PC-3 (cell line): ENCODE results near the gene ZSCAN25. TPM values are rescaled to one million over a fixed set of nuclear protein-coding genes. Genes with fewer than 3 reads are reported as not detected.

Experiments used
- ATAC-seq: fragments of 200-7000 bp; cut with Tn5 transposase; 2 replicates; pipeline ENCODE4 v1.9.1; 2020; ENCODE audit warnings: mild to moderate bottlenecking, moderate library complexity
- BruUV-seq: library from RNA; stranded (reverse); fragments of 400-500 nt; replicated peaks from 2 replicates; lab custom pipeline; 2021; lab: Mats Ljungman, UMichigan
- CTCF ChIA-PET: fragments of 300-600 bp; sonication (Branson Sonifier 250); formaldehyde crosslinking; loops from one replicate; lab custom pipeline; 2022; ENCODE audit warnings: antibody characterized with exemption; lab: Charles Lee
- POLR2A ChIA-PET: fragments of 300-600 bp; sonication (Branson Sonifier 250); formaldehyde crosslinking; loops from one replicate; lab custom pipeline; 2022; ENCODE audit warnings: antibody characterized with exemption; ENCODE audit not compliant: unreplicated experiment; lab: Charles Lee
- DNase-seq: peaks from one replicate; pipeline ENCODE4 v3.0.0-alpha.2; 2015
- H2AFZ ChIP-seq: fragments of 300-600 bp; sonication (generic); 2 replicates; pipeline ENCODE4 v1.6.0; 2016; ENCODE audit warnings: antibody characterized with exemption, low read length
- H3F3A ChIP-seq: fragments of 300-600 bp; sonication (generic); one replicate; pipeline ENCODE4 v1.6.0; 2017; ENCODE audit warnings: antibody characterized with exemption, low read length, control low read depth, mild to moderate bottlenecking; ENCODE audit not compliant: unreplicated experiment
- H3K27ac ChIP-seq: fragments of 300-600 bp; sonication (generic); 2 replicates; pipeline ENCODE4 v1.5.1; 2016; ENCODE audit warnings: mild to moderate bottlenecking, low read length
- H3K27me3 ChIP-seq: fragments of 300-600 bp; sonication (generic); 2 replicates; pipeline ENCODE4 v1.6.1; 2016; ENCODE audit warnings: low read length, mixed read lengths
- H3K36me3 ChIP-seq: fragments of 300-600 bp; sonication (generic); 2 replicates; pipeline ENCODE4 v1.6.1; 2016; ENCODE audit warnings: low read depth, mixed run types, low read length, mixed read lengths
- H3K4me1 ChIP-seq: fragments of 300-600 bp; sonication (generic); 2 replicates; pipeline ENCODE4 v1.5.1; 2016; ENCODE audit warnings: low read length; ENCODE audit not compliant: insufficient read depth
- H3K4me2 ChIP-seq: fragments of 300-600 bp; sonication (generic); 2 replicates; pipeline ENCODE4 v1.6.0; 2016; ENCODE audit warnings: low read length
- H3K4me3 ChIP-seq: fragments of 300-600 bp; sonication (generic); 2 replicates; pipeline ENCODE4 v1.5.1; 2016; ENCODE audit warnings: mild to moderate bottlenecking, low read length, mixed read lengths
- H3K79me2 ChIP-seq: fragments of 300-600 bp; sonication (generic); 2 replicates; pipeline ENCODE4 v1.6.1; 2017; ENCODE audit warnings: low read length, mixed read lengths
- H3K9ac ChIP-seq: fragments of 300-600 bp; sonication (generic); 2 replicates; pipeline ENCODE4 v1.6.0; 2016; ENCODE audit warnings: mild to moderate bottlenecking, low read length
- H3K9me2 ChIP-seq: fragments of 300-600 bp; sonication (generic); replicated peaks from 2 replicates; pipeline ENCODE4 v1.6.1; 2016; ENCODE audit warnings: mixed run types, low read length, mixed read lengths
- H3K9me3 ChIP-seq: fragments of 300-600 bp; sonication (generic); 2 replicates; pipeline ENCODE4 v1.6.1; 2016; ENCODE audit warnings: low read length, mixed read lengths
- H4K20me1 ChIP-seq: fragments of 300-600 bp; sonication (generic); 2 replicates; pipeline ENCODE4 v1.6.1; 2016; ENCODE audit warnings: low read length, mixed read lengths
- EZH2 ChIP-seq: fragments of 300-600 bp; sonication (generic); IDR thresholded peaks from one replicate; pipeline ENCODE4 v1.6.1; 2017; ENCODE audit warnings: antibody characterized with exemption, mild to moderate bottlenecking, low read length; ENCODE audit not compliant: unreplicated experiment
- EZH2phosphoT487 ChIP-seq: fragments of 300-600 bp; sonication (generic); IDR thresholded peaks from 2 replicates; pipeline ENCODE4 v1.6.1; 2018; ENCODE audit warnings: mild to moderate bottlenecking, antibody characterized with exemption, low read length, borderline replicate concordance
- intact Hi-C: fragments of 100-400 bp; cut with micrococcal nuclease; formaldehyde crosslinking; loops from 2 replicates; pipeline ENCODE4 v1.9.0; 2023
- total RNA-seq: library from RNA; depleted of rRNA; stranded (reverse); fragments of >200 nt; gene quantifications from 2 replicates; pipeline ENCODE4 v1.2.3, GENCODE V29; 2014
- TF ChIP-seq, protein P1 (sequence below): fragments of 300-600 bp; sonication (generic); conservative IDR thresholded peaks from 2 replicates; pipeline ENCODE4 v1.5.1; 2017; ENCODE audit warnings: antibody characterized with exemption, low read depth, mild to moderate bottlenecking, low read length

Gene ZSCAN25
- total RNA-seq, 1 experiment from 2014 or later, result 13.9 TPM

DNA sequence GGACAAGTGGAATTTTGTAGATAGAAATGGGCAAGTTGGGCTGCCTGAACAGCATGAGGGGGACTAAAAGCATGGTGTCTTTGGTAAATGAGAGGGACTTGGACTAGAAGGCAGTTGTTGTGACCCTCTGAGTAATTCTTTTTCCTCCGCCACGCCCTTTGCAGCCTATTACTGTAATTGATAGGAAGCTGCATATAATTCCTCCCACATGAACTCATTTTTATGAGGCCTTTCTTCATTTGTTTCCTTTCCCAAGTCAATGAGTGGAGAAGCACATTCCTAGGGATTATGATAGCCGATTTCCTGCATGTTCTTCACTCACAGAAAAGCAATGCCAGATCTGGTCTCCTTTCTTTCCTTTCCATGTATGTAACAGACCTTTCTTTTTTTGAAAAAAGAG is 27.7 kb downstream of the ZSCAN25 start:
- BruUV-seq, result no TSS peak
- peak; percentile 3 for DNase-seq
- no peak overlapping the region for H3K4me3 ChIP-seq

DNA sequence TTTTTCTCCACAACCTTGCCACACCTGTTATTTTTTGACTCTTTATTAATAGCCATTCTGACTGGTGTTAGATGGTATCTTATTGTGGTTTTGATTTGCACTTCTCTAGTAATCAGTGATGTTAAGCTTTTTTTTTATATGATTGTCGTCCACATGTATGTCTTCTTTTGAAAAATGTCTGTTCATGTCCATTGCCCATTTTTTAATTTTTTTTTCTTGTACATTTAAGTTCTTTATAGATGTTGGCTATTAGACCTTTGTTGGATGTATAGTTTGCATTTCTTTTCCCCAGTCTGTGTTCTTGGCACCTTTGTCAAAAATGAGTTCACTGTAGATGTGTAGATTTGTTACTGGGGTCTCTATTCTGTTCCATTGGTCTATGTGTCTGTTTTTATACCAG is 28.8 kb downstream of the ZSCAN25 start:
- BruUV-seq, result no TSS peak
- H3K79me2 ChIP-seq, result no peaks in the 10 kb centered on the region
- no peaks in the 10 kb centered on the region for H3K36me3 ChIP-seq
- CTCF ChIA-PET, result no interaction called here
- no peak overlapping the region for H3K9ac ChIP-seq
- H3K9me2 ChIP-seq, result no peaks in the 10 kb centered on the region
- H2AFZ ChIP-seq, result no peak overlapping the region
- no peak for TF ChIP-seq EZH2phosphoT487
- TF ChIP-seq, protein P1, sequence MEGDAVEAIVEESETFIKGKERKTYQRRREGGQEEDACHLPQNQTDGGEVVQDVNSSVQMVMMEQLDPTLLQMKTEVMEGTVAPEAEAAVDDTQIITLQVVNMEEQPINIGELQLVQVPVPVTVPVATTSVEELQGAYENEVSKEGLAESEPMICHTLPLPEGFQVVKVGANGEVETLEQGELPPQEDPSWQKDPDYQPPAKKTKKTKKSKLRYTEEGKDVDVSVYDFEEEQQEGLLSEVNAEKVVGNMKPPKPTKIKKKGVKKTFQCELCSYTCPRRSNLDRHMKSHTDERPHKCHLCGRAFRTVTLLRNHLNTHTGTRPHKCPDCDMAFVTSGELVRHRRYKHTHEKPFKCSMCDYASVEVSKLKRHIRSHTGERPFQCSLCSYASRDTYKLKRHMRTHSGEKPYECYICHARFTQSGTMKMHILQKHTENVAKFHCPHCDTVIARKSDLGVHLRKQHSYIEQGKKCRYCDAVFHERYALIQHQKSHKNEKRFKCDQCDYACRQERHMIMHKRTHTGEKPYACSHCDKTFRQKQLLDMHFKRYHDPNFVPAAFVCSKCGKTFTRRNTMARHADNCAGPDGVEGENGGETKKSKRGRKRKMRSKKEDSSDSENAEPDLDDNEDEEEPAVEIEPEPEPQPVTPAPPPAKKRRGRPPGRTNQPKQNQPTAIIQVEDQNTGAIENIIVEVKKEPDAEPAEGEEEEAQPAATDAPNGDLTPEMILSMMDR, result no peak
- no peaks in the 10 kb centered on the region for H3K27me3 ChIP-seq
- DNase-seq (no peak), ATAC-seq (no peak)
- POLR2A ChIA-PET, result no interaction called here
- intact Hi-C loops, result no loop called here
- H3K4me2 ChIP-seq, result no peak overlapping the region
- H3K4me3 ChIP-seq, result no peak overlapping the region
- H3F3A ChIP-seq, result no peaks in the 10 kb centered on the region
- no peak overlapping the region for H3K27ac ChIP-seq
- no peaks in the 10 kb centered on the region for H3K9me3 ChIP-seq
- no peaks in the 10 kb centered on the region; the same call in 1 of the 2 replicates for H3K4me1 ChIP-seq
- H4K20me1 ChIP-seq, result no peaks in the 10 kb centered on the region

More for the DNA sequence above, 27.7 kb downstream of the ZSCAN25 start:
- ChIA-PET POLR2A (no interaction called here), CTCF (no interaction called here)
- no peaks in the 10 kb centered on the region for H3K9me2 ChIP-seq
- H3K9me3 ChIP-seq, result no peaks in the 10 kb centered on the region
- ATAC-seq, result peak; percentile 15; the same call in 1 of the 2 replicates
- intact Hi-C loops, result no loop called here
- H2AFZ ChIP-seq, result no peak overlapping the region
- TF ChIP-seq EZH2 (no peak), EZH2phosphoT487 (no peak)
- TF ChIP-seq, protein P1, result no peak
- no peaks in the 10 kb centered on the region for H3K27me3 ChIP-seq
- H3K79me2 ChIP-seq, result no peaks in the 10 kb centered on the region
- no peaks in the 10 kb centered on the region for H3K36me3 ChIP-seq
- H4K20me1 ChIP-seq, result no peaks in the 10 kb centered on the region
- H3K27ac ChIP-seq, result no peak overlapping the region
- no peaks in the 10 kb centered on the region; the same call in 1 of the 2 replicates for H3K4me1 ChIP-seq
- H3K9ac ChIP-seq, result no peak overlapping the region
- H3K4me2 ChIP-seq, result no peak overlapping the region
- no peaks in the 10 kb centered on the region for H3F3A ChIP-seq

GRCh38 chr7:99648843-99649242 is 32.1 kb downstream of the ZSCAN25 start:
- no TSS peak for BruUV-seq
- no peaks in the 10 kb centered on the region for H3K9me3 ChIP-seq
- CTCF ChIA-PET, result no interaction called here
- TF ChIP-seq EZH2phosphoT487, result no peak
- TF ChIP-seq, protein P1, result no peak
- TF ChIP-seq EZH2, result no peak
- no peak overlapping the region for H3K4me3 ChIP-seq
- no peaks in the 10 kb centered on the region for H3K79me2 ChIP-seq
- no peak overlapping the region for H2AFZ ChIP-seq
- no peak for ATAC-seq
- POLR2A ChIA-PET, result no interaction called here
- no peaks in the 10 kb centered on the region for H4K20me1 ChIP-seq
- H3K4me2 ChIP-seq, result no peak overlapping the region
- H3F3A ChIP-seq, result no peaks in the 10 kb centered on the region
- no peak overlapping the region for H3K9ac ChIP-seq
- H3K27ac ChIP-seq, result no peak overlapping the region
- intact Hi-C loops, result no loop called here
- H3K27me3 ChIP-seq, result no peaks in the 10 kb centered on the region
- no peaks in the 10 kb centered on the region for H3K36me3 ChIP-seq
- DNase-seq, result no peak
- H3K4me1 ChIP-seq, result no peaks in the 10 kb centered on the region; the same call in 1 of the 2 replicates
- H3K9me2 ChIP-seq, result no peaks in the 10 kb centered on the region
